SK-N-SH (cell line): Measurements from ENCODE around the gene EMP3. TPM values are rescaled to one million over a fixed set of nuclear protein-coding genes. Genes with fewer than 3 reads are reported as not detected.

Source experiments
- CTCF ChIA-PET: fragments of 300-600, 350-600 bp; formaldehyde crosslinking; extraction: SDS; loops from one replicate; lab custom pipeline; 2021; lab: Yijun Ruan, JAX
- POLR2A ChIA-PET: fragments of 350-600 bp; sonication (Branson Sonifier 250); formaldehyde crosslinking; extraction: SDS; loops from one replicate; lab custom pipeline; 2020; ENCODE audit warnings: antibody characterized with exemption, inconsistent platforms; lab: Yijun Ruan, JAX
- DNase-seq: peaks from one replicate; pipeline ENCODE4 v3.0.0; 2012
- H2AFZ ChIP-seq: fragments of 200-600 bp; sonication (generic); 2 replicates; pipeline ENCODE4 v1.8.1; 2016; ENCODE audit warnings: antibody characterized with exemption, mild to moderate bottlenecking, low read depth
- H3F3A ChIP-seq: fragments of 200-600 bp; sonication (generic); replicated peaks from 2 replicates; pipeline ENCODE3; 2016; ENCODE audit warnings: antibody characterized with exemption, mild to moderate bottlenecking; ENCODE audit not compliant: insufficient read depth
- H3K27ac ChIP-seq, 2 experiments: fragments of 200-500 bp in 1 of 2; fragments of 200-600 bp in 1 of 2; sonication (Bioruptor generic) in 1 of 2; sonication (generic), shearing (Covaris generic) in 1 of 2; 2 replicates each; pipeline versions ENCODE4 v1.5.1 to v1.6.1; 2014 to 2016; ENCODE audit warnings: low read depth in 2 of 2, inconsistent platforms in 1 of 2, low read length in 1 of 2, mild to moderate bottlenecking in 1 of 2, mixed read lengths in 1 of 2
- H3K27me3 ChIP-seq: fragments of 200-600 bp; sonication (generic), shearing (Covaris generic); 2 replicates; pipeline ENCODE4 v1.6.1; 2016; ENCODE audit warnings: mixed run types; ENCODE audit not compliant: insufficient read depth
- H3K36me3 ChIP-seq, 2 experiments: fragments of 200-500 bp in 1 of 2; fragments of 200-600 bp in 1 of 2; sonication (Bioruptor generic) in 1 of 2; sonication (generic) in 1 of 2; replicated peaks in 1 of 2; 2 replicates each; pipeline versions ENCODE3 to v1.5.1; 2014 to 2016; ENCODE audit warnings: low read length in 1 of 2, mild to moderate bottlenecking in 1 of 2; ENCODE audit not compliant: insufficient read depth in 2 of 2, control insufficient read depth in 1 of 2
- H3K4me1 ChIP-seq, 2 experiments: fragments of 200-500 bp in 1 of 2; fragments of 200-600 bp in 1 of 2; sonication (Bioruptor generic) in 1 of 2; sonication (generic), shearing (Covaris generic) in 1 of 2; 2 replicates each; pipeline versions ENCODE4 v1.5.1 to v1.6.1; 2014 to 2016; ENCODE audit warnings: low read depth in 1 of 2, low read length in 1 of 2, mixed run types in 1 of 2; ENCODE audit not compliant: insufficient read depth in 2 of 2, control insufficient read depth in 1 of 2
- H3K4me2 ChIP-seq: fragments of 200-600 bp; sonication (generic), shearing (Covaris generic); 2 replicates; pipeline ENCODE4 v1.6.1; 2017; ENCODE audit warnings: mixed run types
- H3K4me3 ChIP-seq, 2 experiments: fragments of 200-500 bp in 1 of 2; fragments of 200-600 bp in 1 of 2; sonication (Bioruptor generic) in 1 of 2; sonication (generic), shearing (Covaris generic) in 1 of 2; 2 replicates each; pipeline versions ENCODE4 v1.5.1 to v1.8.1; 2014 to 2016; ENCODE audit warnings: low read depth in 2 of 2, inconsistent platforms in 1 of 2, low read length in 1 of 2, mild to moderate bottlenecking in 1 of 2, mixed read lengths in 1 of 2, moderate library complexity in 1 of 2
- H3K79me2 ChIP-seq: fragments of 200-600 bp; sonication (generic); 2 replicates; pipeline ENCODE4 v1.8.1; 2017; ENCODE audit warnings: mild to moderate bottlenecking; ENCODE audit not compliant: insufficient read depth
- H3K9ac ChIP-seq: fragments of 200-600 bp; sonication (generic); 2 replicates; pipeline ENCODE4 v1.6.1; 2017; ENCODE audit warnings: mixed run types
- H3K9me2 ChIP-seq: fragments of 200-600 bp; sonication (generic); 2 replicates; pipeline ENCODE4 v1.6.1; 2017; ENCODE audit warnings: mixed run types
- H3K9me3 ChIP-seq: fragments of 200-600 bp; sonication (generic); 2 replicates; pipeline ENCODE4 v1.6.1; 2017; ENCODE audit warnings: mixed run types, mild to moderate bottlenecking, moderate library complexity
- H4K20me1 ChIP-seq: fragments of 200-600 bp; sonication (generic); 2 replicates; pipeline ENCODE4 v1.6.1; 2017; ENCODE audit warnings: mild to moderate bottlenecking, mixed run types; ENCODE audit not compliant: insufficient read depth
- CHD2 ChIP-seq: fragments of 150-350 bp; IDR thresholded peaks from 2 replicates; pipeline ENCODE4 v1.6.1; 2018; ENCODE audit warnings: low read length; ENCODE audit not compliant: partially characterized antibody
- ELF1 ChIP-seq: IDR thresholded peaks from 2 replicates; pipeline ENCODE4 v1.4.0; 2012
- EP300 ChIP-seq, 2 experiments: IDR thresholded peaks; 2 replicates each; pipeline versions ENCODE4 v1.4.0 to v1.6.1; 2012; ENCODE audit warnings: borderline replicate concordance in 1 of 2, low read depth in 1 of 2, low read length in 1 of 2
- FOSL2 ChIP-seq: IDR thresholded peaks from 2 replicates; pipeline ENCODE4 v1.4.0; 2012; ENCODE audit warnings: low read depth, mild to moderate bottlenecking, moderate library complexity, borderline replicate concordance
- FOXJ3 ChIP-seq: sonication (generic); formaldehyde crosslinking; IDR thresholded peaks from 2 replicates; pipeline ENCODE4 v1.5.1; 2020; ENCODE audit warnings: mild to moderate bottlenecking, missing genetic modification reagents
- FOXM1 ChIP-seq: IDR thresholded peaks from 2 replicates; pipeline ENCODE4 v1.4.0; 2012; ENCODE audit warnings: low read depth, mild to moderate bottlenecking
- GABPA ChIP-seq: IDR thresholded peaks from 2 replicates; pipeline ENCODE4 v1.4.0; 2012; ENCODE audit warnings: low read depth, mild to moderate bottlenecking
- MXI1 ChIP-seq: IDR thresholded peaks from 2 replicates; pipeline ENCODE4 v1.6.1; 2012; ENCODE audit warnings: mild to moderate bottlenecking, low read depth, low read length, improper control_type of control experiment
- NFIC ChIP-seq: IDR thresholded peaks from 2 replicates; pipeline ENCODE4 v1.4.0; 2012; ENCODE audit warnings: borderline replicate concordance
- POLR2AphosphoS5 ChIP-seq: IDR thresholded peaks from 2 replicates; pipeline ENCODE4 v1.6.1; 2012; ENCODE audit warnings: low read depth, low read length
- RAD21 ChIP-seq: IDR thresholded peaks from 2 replicates; pipeline ENCODE4 v1.6.1; 2012; ENCODE audit warnings: mild to moderate bottlenecking, low read length
- RCOR1 ChIP-seq: fragments of 150-350 bp; IDR thresholded peaks from 2 replicates; pipeline ENCODE4 v1.6.1; 2017; ENCODE audit warnings: antibody characterized with exemption, low read length
- SIN3A ChIP-seq: IDR thresholded peaks from 2 replicates; pipeline ENCODE4 v1.6.1; 2012; ENCODE audit warnings: low read depth, mild to moderate bottlenecking, low read length, moderate library complexity, borderline replicate concordance
- TAF1 ChIP-seq: IDR thresholded peaks from 2 replicates; pipeline ENCODE4 v1.6.1; 2012; ENCODE audit warnings: low read depth, mild to moderate bottlenecking, low read length, moderate library complexity, borderline replicate concordance
- TCF12 ChIP-seq: IDR thresholded peaks from 2 replicates; pipeline ENCODE4 v1.4.0; 2012
- TEAD4 ChIP-seq: IDR thresholded peaks from 2 replicates; pipeline ENCODE4 v1.4.0; 2012; ENCODE audit warnings: mild to moderate bottlenecking, borderline replicate concordance; ENCODE audit not compliant: insufficient read depth
- WGBS: methylation state at CpG from one replicate; pipeline ENCODE4 v1.1.6; 2017; ENCODE audit warnings: low lambda C conversion rate; 5-methylcytosine and 5-hydroxymethylcytosine counted together
- polyA plus RNA-seq, 3 experiments: library from polyadenylated mRNA; depleted of rRNA; stranded (reverse); fragments of >200 nt; gene quantifications; 2 replicates each; pipeline ENCODE4 v1.2.3, GENCODE V29; 2012
- TF ChIP-seq, protein P1 (sequence below): fragments of 200-600 bp; sonication (generic); IDR thresholded peaks from 2 replicates; pipeline ENCODE4 v1.6.1; 2017; ENCODE audit warnings: antibody characterized with exemption, mild to moderate bottlenecking, moderate library complexity
- TF ChIP-seq, protein P2 (sequence below): IDR thresholded peaks from 2 replicates; pipeline ENCODE4 v1.4.0; 2012; ENCODE audit warnings: low read depth, borderline replicate concordance
- TF ChIP-seq, protein P3 (sequence below): IDR thresholded peaks from 2 replicates; pipeline ENCODE4; 2012
- TF ChIP-seq, protein P4 (sequence below): fragments of 150-350 bp; IDR thresholded peaks from 2 replicates; pipeline ENCODE4 v1.6.1; 2017; ENCODE audit warnings: antibody characterized with exemption, low read length, low read depth, borderline replicate concordance
- TF ChIP-seq, protein P5 (sequence below): fragments of 150-350 bp; IDR thresholded peaks from 2 replicates; pipeline ENCODE4 v1.6.1; 2016; ENCODE audit warnings: mild to moderate bottlenecking, low read depth, low read length

EMP3 gene
- polyA plus RNA-seq, 1 of the 3 experiments (the other 2 are of a cell fraction) = 263 TPM

DNA sequence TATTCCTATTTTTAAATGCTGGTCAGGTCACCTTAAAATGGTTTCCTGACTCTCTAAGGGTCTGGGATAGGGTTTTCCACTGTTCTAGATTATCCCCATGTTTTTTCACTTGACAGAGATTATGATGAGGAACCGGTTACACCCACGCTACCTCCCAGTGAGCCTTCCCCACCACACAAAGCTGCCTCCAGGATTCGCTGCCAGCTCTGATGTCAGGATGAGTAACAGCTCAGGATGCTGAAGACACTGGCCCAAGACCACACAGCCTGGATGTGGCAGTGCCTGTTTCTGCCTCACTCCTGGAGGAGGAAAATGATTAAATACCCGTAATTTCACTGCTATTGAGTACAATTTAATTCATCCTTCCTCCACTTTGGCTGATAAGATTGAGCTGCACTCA is 32.6 kb upstream of the EMP3 start:
- ChIA-PET POLR2A (no interaction called here), CTCF (interaction anchor here (1.1 to 10.8 kb wide), 4 partner anchors 24 to 292 kb away, joined by 3 to 159 read pairs (median 4); partner anchors contain the start of genes CARD8 and ZNF114)
- Histone ChIP-seq H3K9me3 (no peaks in the 10 kb centered on the region), H3K79me2 (no peaks in the 10 kb centered on the region), H3K4me2 (no peak overlapping the region), H3K9me2 (no peaks in the 10 kb centered on the region), H3K4me1 (peaks cover 4% of the 10 kb centered on the region in 2 experiments; a peak in 1 of 4 replicates), H3K27ac (no peak overlapping the region), H3K27me3 (no peaks in the 10 kb centered on the region), H3K36me3 (no peaks in the 10 kb centered on the region), H4K20me1 (no peaks in the 10 kb centered on the region), H2AFZ (no peak overlapping the region), H3K4me3 (no peak overlapping the region)
- WGBS = 50% methylated on average over 4 of the region's 4 CpGs
- TF ChIP-seq, protein P1, sequence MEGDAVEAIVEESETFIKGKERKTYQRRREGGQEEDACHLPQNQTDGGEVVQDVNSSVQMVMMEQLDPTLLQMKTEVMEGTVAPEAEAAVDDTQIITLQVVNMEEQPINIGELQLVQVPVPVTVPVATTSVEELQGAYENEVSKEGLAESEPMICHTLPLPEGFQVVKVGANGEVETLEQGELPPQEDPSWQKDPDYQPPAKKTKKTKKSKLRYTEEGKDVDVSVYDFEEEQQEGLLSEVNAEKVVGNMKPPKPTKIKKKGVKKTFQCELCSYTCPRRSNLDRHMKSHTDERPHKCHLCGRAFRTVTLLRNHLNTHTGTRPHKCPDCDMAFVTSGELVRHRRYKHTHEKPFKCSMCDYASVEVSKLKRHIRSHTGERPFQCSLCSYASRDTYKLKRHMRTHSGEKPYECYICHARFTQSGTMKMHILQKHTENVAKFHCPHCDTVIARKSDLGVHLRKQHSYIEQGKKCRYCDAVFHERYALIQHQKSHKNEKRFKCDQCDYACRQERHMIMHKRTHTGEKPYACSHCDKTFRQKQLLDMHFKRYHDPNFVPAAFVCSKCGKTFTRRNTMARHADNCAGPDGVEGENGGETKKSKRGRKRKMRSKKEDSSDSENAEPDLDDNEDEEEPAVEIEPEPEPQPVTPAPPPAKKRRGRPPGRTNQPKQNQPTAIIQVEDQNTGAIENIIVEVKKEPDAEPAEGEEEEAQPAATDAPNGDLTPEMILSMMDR = no peak
- TF ChIP-seq, protein P2, sequence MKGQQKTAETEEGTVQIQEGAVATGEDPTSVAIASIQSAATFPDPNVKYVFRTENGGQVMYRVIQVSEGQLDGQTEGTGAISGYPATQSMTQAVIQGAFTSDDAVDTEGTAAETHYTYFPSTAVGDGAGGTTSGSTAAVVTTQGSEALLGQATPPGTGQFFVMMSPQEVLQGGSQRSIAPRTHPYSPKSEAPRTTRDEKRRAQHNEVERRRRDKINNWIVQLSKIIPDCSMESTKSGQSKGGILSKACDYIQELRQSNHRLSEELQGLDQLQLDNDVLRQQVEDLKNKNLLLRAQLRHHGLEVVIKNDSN = no peak
- TF ChIP-seq MXI1 = no peak
- TF ChIP-seq TAF1 = no peak
- no peak for TF ChIP-seq FOXJ3 (CRISPR knock-in tag)
- TF ChIP-seq GABPA = no peak
- no peak for TF ChIP-seq TEAD4
- TF ChIP-seq NFIC = no peak
- TF ChIP-seq, all 33 proteins: peak for 0
- Histone ChIP-seq H3F3A (peaks cover 9% of the 10 kb centered on the region), H3K9ac (no peak overlapping the region)
- DNase-seq = no peak

DNA sequence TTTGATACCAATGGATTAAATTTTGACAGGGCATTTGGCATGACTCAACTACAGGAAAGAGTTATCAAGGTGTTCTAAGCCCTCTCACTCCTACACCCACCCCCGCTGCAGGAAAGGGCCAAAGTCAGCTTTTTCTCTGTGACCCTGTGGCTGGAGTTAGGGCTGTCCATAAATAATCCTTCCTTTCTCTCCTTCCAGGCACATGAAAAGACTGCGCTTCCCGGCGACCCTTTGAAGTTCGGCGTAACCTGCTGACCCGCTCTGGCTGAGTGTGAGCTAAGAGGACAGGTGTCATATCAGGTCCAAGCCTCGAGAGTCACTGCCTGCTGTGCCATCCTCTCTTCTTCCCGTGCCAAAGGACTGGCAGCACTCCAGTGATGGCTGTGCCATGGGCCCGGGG is 29.9 kb upstream of the EMP3 start:
- POLR2A ChIA-PET = interaction anchor here (0.6 kb wide), 1 partner anchor 17 kb away, joined by 3 read pairs; no protein-coding TSS in a partner anchor
- Histone ChIP-seq H3K9ac (no peak overlapping the region), H3F3A (peaks cover 5% of the 10 kb centered on the region), H3K4me2 (no peak overlapping the region), H3K4me3 (no peak overlapping the region), H3K9me3 (no peaks in the 10 kb centered on the region), H3K9me2 (no peaks in the 10 kb centered on the region), H3K36me3 (no peaks in the 10 kb centered on the region), H3K79me2 (no peaks in the 10 kb centered on the region), H3K27me3 (no peaks in the 10 kb centered on the region), H3K4me1 (peaks cover 0 to 4% of the 10 kb centered on the region in 2 experiments; a peak in 1 of 4 replicates), H4K20me1 (no peaks in the 10 kb centered on the region), H2AFZ (no peak overlapping the region), H3K27ac (no peak overlapping the region)
- WGBS = 78% methylated on average over 10 of the region's 10 CpGs
- DNase-seq = no peak
- CTCF ChIA-PET = interaction anchor here (0.7 to 10.8 kb wide), 5 partner anchors 12 to 332 kb away, joined by 3 to 159 read pairs (median 4); partner anchors contain the start of gene ZNF114
- TF ChIP-seq POLR2AphosphoS5 = no peak
- TF ChIP-seq CHD2 = no peak
- TF ChIP-seq RCOR1 = no peak
- no peak for TF ChIP-seq ELF1
- TF ChIP-seq, protein P3, sequence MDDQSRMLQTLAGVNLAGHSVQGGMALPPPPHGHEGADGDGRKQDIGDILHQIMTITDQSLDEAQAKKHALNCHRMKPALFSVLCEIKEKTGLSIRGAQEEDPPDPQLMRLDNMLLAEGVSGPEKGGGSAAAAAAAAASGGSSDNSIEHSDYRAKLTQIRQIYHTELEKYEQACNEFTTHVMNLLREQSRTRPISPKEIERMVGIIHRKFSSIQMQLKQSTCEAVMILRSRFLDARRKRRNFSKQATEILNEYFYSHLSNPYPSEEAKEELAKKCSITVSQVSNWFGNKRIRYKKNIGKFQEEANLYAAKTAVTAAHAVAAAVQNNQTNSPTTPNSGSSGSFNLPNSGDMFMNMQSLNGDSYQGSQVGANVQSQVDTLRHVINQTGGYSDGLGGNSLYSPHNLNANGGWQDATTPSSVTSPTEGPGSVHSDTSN = no peak
- no peak for TF ChIP-seq RAD21
- no peak for TF ChIP-seq FOXM1
- no peak for TF ChIP-seq TCF12
- TF ChIP-seq, protein P4, sequence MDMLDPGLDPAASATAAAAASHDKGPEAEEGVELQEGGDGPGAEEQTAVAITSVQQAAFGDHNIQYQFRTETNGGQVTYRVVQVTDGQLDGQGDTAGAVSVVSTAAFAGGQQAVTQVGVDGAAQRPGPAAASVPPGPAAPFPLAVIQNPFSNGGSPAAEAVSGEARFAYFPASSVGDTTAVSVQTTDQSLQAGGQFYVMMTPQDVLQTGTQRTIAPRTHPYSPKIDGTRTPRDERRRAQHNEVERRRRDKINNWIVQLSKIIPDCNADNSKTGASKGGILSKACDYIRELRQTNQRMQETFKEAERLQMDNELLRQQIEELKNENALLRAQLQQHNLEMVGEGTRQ = no peak
- TF ChIP-seq, protein P2 = no peak
- TF ChIP-seq, protein P5, sequence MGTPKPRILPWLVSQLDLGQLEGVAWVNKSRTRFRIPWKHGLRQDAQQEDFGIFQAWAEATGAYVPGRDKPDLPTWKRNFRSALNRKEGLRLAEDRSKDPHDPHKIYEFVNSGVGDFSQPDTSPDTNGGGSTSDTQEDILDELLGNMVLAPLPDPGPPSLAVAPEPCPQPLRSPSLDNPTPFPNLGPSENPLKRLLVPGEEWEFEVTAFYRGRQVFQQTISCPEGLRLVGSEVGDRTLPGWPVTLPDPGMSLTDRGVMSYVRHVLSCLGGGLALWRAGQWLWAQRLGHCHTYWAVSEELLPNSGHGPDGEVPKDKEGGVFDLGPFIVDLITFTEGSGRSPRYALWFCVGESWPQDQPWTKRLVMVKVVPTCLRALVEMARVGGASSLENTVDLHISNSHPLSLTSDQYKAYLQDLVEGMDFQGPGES = no peak
- no peak for TF ChIP-seq SIN3A
- no peak for TF ChIP-seq EP300 (IDR thresholded peaks at IDR 0.05; ENCODE audit: borderline replicate concordance in 1 of 2, low read depth in 1 of 2, low read length in 1 of 2)
- TF ChIP-seq FOSL2 = no peak
- TF ChIP-seq TEAD4 = no peak
- TF ChIP-seq TAF1 = no peak
